ENCODE results near the gene PCDHGB2. TPM values are rescaled to one million over a fixed set of nuclear protein-coding genes. Genes with fewer than 3 reads are reported as not detected.

Gene PCDHGB2
- total RNA-seq, 1 donor from 2014 or later = 8.3 TPM

- Histone ChIP-seq H3K4me1 (no peaks in the 10 kb centered on the region), H3K27me3 (no peaks in the 10 kb centered on the region), H3K36me3 (no peaks in the 10 kb centered on the region), H3K4me3 (no peak overlapping the region), H3K9me3 (peaks cover 30% of the 10 kb centered on the region), H3K27ac (no peak overlapping the region)
- TF ChIP-seq CTCF (IDR thresholded peaks at IDR 0.05) (no peak), POLR2AphosphoS5 (IDR thresholded peaks at IDR 0.05; ENCODE audit: insufficient read depth in 1 of 2, low read depth in 1 of 2) (no peak), POLR2A (IDR thresholded peaks at IDR 0.05) (no peak)
- intact Hi-C loops (cut with DNase I) = no loop called here
- no peak for DNase-seq (ENCODE audit: extremely low spot score in 2 of 2)
Observed at GRCh38 chr5:141351591-141351990, 8.2 kb upstream of the PCDHGB2 start.

GRCh38 chr5:141354900-141355469 lies 4.8 kb upstream of the PCDHGB2 start, which contains the start of gene PCDHGA4:
TSS of gene PCDHGA4 (plus strand) at chr5:141355021. CDS start at chr5:141355108, 87 bp downstream.
- no peak for DNase-seq (ENCODE audit: extremely low spot score in 2 of 2)
- H3K27ac ChIP-seq = no peak within 1 kb of the TSS
- no peak for TF ChIP-seq POLR2AphosphoS5 (IDR thresholded peaks at IDR 0.05; ENCODE audit: insufficient read depth in 1 of 2, low read depth in 1 of 2)
- no peak for TF ChIP-seq POLR2A (IDR thresholded peaks at IDR 0.05)
- TF ChIP-seq CTCF (IDR thresholded peaks at IDR 0.05) = no peak
- H3K4me3 ChIP-seq = peak within 1 kb of the TSS; percentile 24 to 37
- H3K9me3 ChIP-seq = peaks cover 48% of the 10 kb centered on the region
- intact Hi-C loops (cut with DNase I) = no loop called here
- H3K36me3 ChIP-seq = no peaks in the 10 kb centered on the region
- no peaks in the 10 kb centered on the region for H3K4me1 ChIP-seq
- H3K27me3 ChIP-seq = no peaks in the 10 kb centered on the region

GRCh38 chr5:141355641-141356040 lies 4.2 kb upstream of the PCDHGB2 start:
- DNase-seq (ENCODE audit: extremely low spot score in 2 of 2) = no peak
- Histone ChIP-seq H3K27ac (no peak overlapping the region), H3K36me3 (no peaks in the 10 kb centered on the region), H3K27me3 (no peaks in the 10 kb centered on the region), H3K4me3 (no peak overlapping the region), H3K9me3 (peaks cover 50% of the 10 kb centered on the region), H3K4me1 (no peaks in the 10 kb centered on the region)
- TF ChIP-seq POLR2AphosphoS5 (IDR thresholded peaks at IDR 0.05; ENCODE audit: insufficient read depth in 1 of 2, low read depth in 1 of 2) = no peak
- TF ChIP-seq CTCF (IDR thresholded peaks at IDR 0.05) = no peak
- no peak for TF ChIP-seq POLR2A (IDR thresholded peaks at IDR 0.05)
- intact Hi-C loops (cut with DNase I) = no loop called here

GRCh38 chr5:141356133-141356532 lies 3.7 kb upstream of the PCDHGB2 start:
- Histone ChIP-seq H3K27ac (no peak overlapping the region), H3K9me3 (peaks cover 50% of the 10 kb centered on the region), H3K27me3 (no peaks in the 10 kb centered on the region), H3K36me3 (no peaks in the 10 kb centered on the region), H3K4me1 (no peaks in the 10 kb centered on the region), H3K4me3 (no peak overlapping the region)
- no peak for DNase-seq (ENCODE audit: extremely low spot score in 2 of 2)
- TF ChIP-seq POLR2A (IDR thresholded peaks at IDR 0.05) = no peak
- no peak for TF ChIP-seq POLR2AphosphoS5 (IDR thresholded peaks at IDR 0.05; ENCODE audit: insufficient read depth in 1 of 2, low read depth in 1 of 2)
- intact Hi-C loops (cut with DNase I) = no loop called here

GRCh38 chr5:141356950-141357349 lies 2.8 kb upstream of the PCDHGB2 start:
- intact Hi-C loops (cut with DNase I) = no loop called here
- DNase-seq (ENCODE audit: extremely low spot score in 2 of 2) = no peak
- TF ChIP-seq CTCF (IDR thresholded peaks at IDR 0.05) (no peak), POLR2A (IDR thresholded peaks at IDR 0.05) (no peak), POLR2AphosphoS5 (IDR thresholded peaks at IDR 0.05; ENCODE audit: insufficient read depth in 1 of 2, low read depth in 1 of 2) (no peak)
- Histone ChIP-seq H3K4me3 (no peak overlapping the region), H3K4me1 (no peaks in the 10 kb centered on the region), H3K36me3 (no peaks in the 10 kb centered on the region), H3K9me3 (peaks cover 52% of the 10 kb centered on the region), H3K27me3 (no peaks in the 10 kb centered on the region), H3K27ac (no peak overlapping the region)
